Activated T-cell treated with anti-CD3 and anti-CD28 coated beads, Interleukin-2, amount 50 U/mL, for 72 hours (primary cell): ENCODE measurements around the gene TMEM62. TPM values are rescaled to one million over a fixed set of nuclear protein-coding genes. Genes with fewer than 3 reads are reported as not detected.
"Not testable (repeated sequence)": the region's sequence is repeated elsewhere in the genome, so short reads cannot be mapped to it uniquely, and the experiment has no call there.

Experiments
- ATAC-seq, 2 donors: fragments of 150-1000 bp; cut with Tn5 transposase; replicated peaks in 1 of 2; 2 replicates each; pipeline ENCODE4 v1.10.0; 2021; ENCODE audit warnings: moderate library complexity in 2 of 2, mild to moderate bottlenecking in 1 of 2
- DNase-seq, 2 donors: peaks; one replicate each; pipeline ENCODE4 v3.0.0; 2021 to 2022; ENCODE audit warnings: mixed read lengths in 1 of 2
- H3K27ac Mint-ChIP-seq: one replicate; pipeline ENCODE4 v1.8.0; 2022; ENCODE audit warnings: mild to moderate bottlenecking, moderate library complexity, mixed read lengths
- H3K27me3 Mint-ChIP-seq: one replicate; pipeline ENCODE4 v1.8.0; 2022; ENCODE audit warnings: low read depth, mixed read lengths
- H3K36me3 Mint-ChIP-seq, 2 donors: one replicate each; pipeline ENCODE4 v1.8.0; 2022; ENCODE audit warnings: mixed read lengths in 2 of 2, mild to moderate bottlenecking in 1 of 2; ENCODE audit not compliant: insufficient read depth in 2 of 2
- H3K4me1 Mint-ChIP-seq: one replicate; pipeline ENCODE4 v1.8.0; 2022; ENCODE audit warnings: low read depth, mixed read lengths
- H3K4me3 Mint-ChIP-seq, 2 donors: one replicate each; pipeline ENCODE4 v1.8.0; 2022; ENCODE audit warnings: mild to moderate bottlenecking in 2 of 2, mixed read lengths in 2 of 2, moderate library complexity in 2 of 2
- H3K9me3 Mint-ChIP-seq, 2 donors: one replicate each; pipeline ENCODE4 v1.8.0; 2022; ENCODE audit warnings: mixed read lengths in 2 of 2
- total RNA-seq, 2 donors: library from RNA; stranded (reverse); gene quantifications; one replicate each; pipeline ENCODE4 v1.2.3, GENCODE V29; 2022

Gene TMEM62
- total RNA-seq, 2 donors from 2014 or later, result 17.1 to 19.2 TPM

DNA sequence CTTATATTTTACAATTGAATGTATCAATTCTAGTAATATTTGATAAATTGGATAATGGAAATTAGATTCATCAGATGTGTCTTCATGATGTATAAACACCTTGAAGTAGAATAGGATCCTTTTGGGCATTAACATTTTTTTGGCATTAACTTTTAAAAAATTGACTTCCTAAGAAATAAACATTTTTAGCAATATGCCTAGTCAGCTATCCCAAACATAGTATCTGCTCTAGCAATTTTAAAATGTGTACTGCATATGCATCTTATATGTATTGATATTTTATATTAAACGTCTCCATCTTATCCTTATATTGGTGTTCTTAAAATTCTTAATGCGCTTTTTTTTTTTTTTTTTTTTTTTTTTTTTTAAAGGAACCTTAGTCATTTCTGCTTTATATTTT is 60.3 kb downstream of the TMEM62 start:
- H3K9me3 Mint-ChIP-seq, result peaks cover 0 to 5% of the 10 kb centered on the region in 2 donors
- H3K27ac Mint-ChIP-seq, result no peak overlapping the region
- no peak for ATAC-seq
- no peaks in the 10 kb centered on the region for H3K27me3 Mint-ChIP-seq
- H3K4me3 Mint-ChIP-seq, result no peak overlapping the region
- no peaks in the 10 kb centered on the region for H3K4me1 Mint-ChIP-seq
- peaks cover 21 to 45% of the 10 kb centered on the region in 2 donors for H3K36me3 Mint-ChIP-seq
- DNase-seq, result no peak

DNA sequence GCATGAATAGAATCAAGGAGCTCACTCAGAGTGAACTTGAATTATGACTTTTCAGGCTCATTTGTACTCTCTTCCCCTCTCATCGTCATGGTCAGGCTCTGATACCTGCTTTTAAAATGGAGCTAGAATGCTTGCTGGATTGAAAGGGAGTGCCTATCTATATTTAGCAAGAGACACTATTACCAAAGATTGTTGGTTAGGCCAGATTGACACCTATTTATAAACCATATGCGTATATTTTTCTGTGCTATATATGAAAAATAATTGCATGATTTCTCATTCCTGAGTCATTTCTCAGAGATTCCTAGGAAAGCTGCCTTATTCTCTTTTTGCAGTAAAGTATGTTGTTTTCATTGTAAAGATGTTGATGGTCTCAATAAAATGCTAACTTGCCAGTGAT is 61.4 kb downstream of the TMEM62 start:
- ATAC-seq (no peak), DNase-seq (no peak)
- peaks cover 17 to 40% of the 10 kb centered on the region in 2 donors for H3K36me3 Mint-ChIP-seq
- peaks cover 0 to 5% of the 10 kb centered on the region in 2 donors for H3K9me3 Mint-ChIP-seq
- no peaks in the 10 kb centered on the region for H3K27me3 Mint-ChIP-seq
- H3K27ac Mint-ChIP-seq, result peak overlapping the region; percentile 19
- peaks cover 2% of the 10 kb centered on the region for H3K4me1 Mint-ChIP-seq
- H3K4me3 Mint-ChIP-seq, result no peak overlapping the region

GRCh38 chr15:43196760-43197548 is 63.6 kb downstream of the TMEM62 start:
- no peak for ATAC-seq
- H3K4me1 Mint-ChIP-seq, result peaks cover 7% of the 10 kb centered on the region
- no peak overlapping the region for H3K27ac Mint-ChIP-seq
- peaks cover 14 to 31% of the 10 kb centered on the region in 2 donors for H3K36me3 Mint-ChIP-seq
- DNase-seq, result no peak
- H3K4me3 Mint-ChIP-seq, result no peak overlapping the region
- H3K27me3 Mint-ChIP-seq, result no peaks in the 10 kb centered on the region
- peaks cover 0 to 5% of the 10 kb centered on the region in 2 donors for H3K9me3 Mint-ChIP-seq

DNA sequence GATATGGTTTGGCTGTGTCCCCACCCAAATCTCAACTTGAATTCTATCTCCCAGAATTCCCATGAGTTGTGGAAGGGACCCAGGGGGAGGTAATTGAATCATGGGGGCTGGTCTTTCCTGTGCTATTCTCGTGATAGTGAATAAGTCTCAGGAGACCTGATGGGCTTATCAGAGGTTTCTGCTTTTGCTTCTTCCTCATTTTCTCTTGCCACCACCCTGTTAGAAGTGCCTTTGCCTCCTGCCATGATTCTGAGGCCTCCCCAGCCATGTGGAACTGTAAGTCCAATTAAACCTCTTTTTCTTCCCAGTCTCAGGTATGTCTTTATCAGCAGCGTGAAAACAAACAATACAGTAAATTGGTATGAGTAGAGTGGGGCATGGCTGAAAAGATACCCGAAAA is 64.4 kb downstream of the TMEM62 start:
- H3K36me3 Mint-ChIP-seq, result peaks cover 12 to 23% of the 10 kb centered on the region in 2 donors
- not testable (repeated sequence) for H3K27ac Mint-ChIP-seq, H3K4me1 Mint-ChIP-seq, DNase-seq, H3K4me3 Mint-ChIP-seq, H3K27me3 Mint-ChIP-seq, H3K9me3 Mint-ChIP-seq, ATAC-seq

GRCh38 chr15:43198556-43198955 is 65.2 kb downstream of the TMEM62 start:
- H3K27me3 Mint-ChIP-seq, H3K4me1 Mint-ChIP-seq, ATAC-seq, H3K9me3 Mint-ChIP-seq, H3K4me3 Mint-ChIP-seq, DNase-seq, H3K27ac Mint-ChIP-seq: not testable (repeated sequence)
- H3K36me3 Mint-ChIP-seq, result peaks cover 12 to 22% of the 10 kb centered on the region in 2 donors

DNA sequence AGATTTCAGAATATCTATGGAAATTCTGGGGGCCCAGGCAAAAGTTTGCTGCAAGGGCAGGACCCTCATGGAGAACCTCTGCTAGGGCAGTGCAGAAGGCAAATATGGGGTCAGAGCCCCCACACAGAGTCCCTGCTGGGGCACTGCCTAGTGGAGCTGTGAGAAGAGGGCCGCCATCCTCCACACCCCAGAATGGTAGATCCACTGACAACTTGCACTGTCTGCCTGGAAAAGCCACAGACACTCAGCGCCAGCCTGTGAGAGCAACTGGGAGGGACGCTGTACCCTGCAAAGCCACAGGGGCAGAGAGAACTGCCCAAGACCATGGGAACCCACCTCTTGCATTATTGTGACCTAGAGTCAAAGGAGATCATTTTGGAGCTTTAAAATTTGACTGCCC is 65.6 kb downstream of the TMEM62 start:
- no peaks in the 10 kb centered on the region for H3K27me3 Mint-ChIP-seq
- ATAC-seq (no peak), DNase-seq (no peak)
- H3K36me3 Mint-ChIP-seq, result peaks cover 12 to 22% of the 10 kb centered on the region in 2 donors
- peaks cover 0 to 5% of the 10 kb centered on the region in 2 donors for H3K9me3 Mint-ChIP-seq
- H3K27ac Mint-ChIP-seq, result no peak overlapping the region
- peaks cover 8% of the 10 kb centered on the region for H3K4me1 Mint-ChIP-seq
- H3K4me3 Mint-ChIP-seq, result no peak overlapping the region

DNA sequence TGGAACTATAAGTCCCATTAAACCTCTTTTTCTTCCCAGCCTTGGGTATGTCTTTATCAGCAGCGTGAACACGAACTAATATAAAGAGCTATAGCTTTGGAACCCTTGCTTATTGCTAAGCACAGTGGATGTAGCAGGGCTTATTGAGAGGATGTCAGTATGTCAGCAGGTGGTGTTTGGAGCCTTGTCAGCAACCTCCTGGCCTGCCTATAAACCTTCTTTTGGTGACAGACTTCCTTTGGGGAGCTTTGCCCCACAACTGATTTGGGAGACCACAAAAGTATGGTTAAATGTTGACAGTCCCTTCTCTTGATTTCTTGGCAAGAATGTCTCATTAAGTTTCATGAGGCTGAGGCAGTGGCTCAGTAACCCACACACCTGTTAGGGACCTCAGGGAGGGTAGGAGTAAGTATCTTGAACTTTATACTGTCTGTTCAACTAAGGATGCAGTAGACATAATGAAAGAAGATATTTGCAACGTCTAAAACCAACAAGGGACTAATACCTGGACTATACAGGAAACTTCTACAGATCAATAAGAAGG is 66.6 kb downstream of the TMEM62 start:
- DNase-seq (peak in 1 of 2 donors; percentile 14), ATAC-seq (peak; percentile 70 to 71)
- Mint-ChIP-seq H3K4me3 (no peak overlapping the region), H3K27me3 (no peaks in the 10 kb centered on the region), H3K4me1 (peaks cover 16% of the 10 kb centered on the region), H3K9me3 (peaks cover 0 to 5% of the 10 kb centered on the region in 2 donors), H3K36me3 (peaks cover 12 to 14% of the 10 kb centered on the region in 2 donors), H3K27ac (peak overlapping the region; percentile 1)

DNA sequence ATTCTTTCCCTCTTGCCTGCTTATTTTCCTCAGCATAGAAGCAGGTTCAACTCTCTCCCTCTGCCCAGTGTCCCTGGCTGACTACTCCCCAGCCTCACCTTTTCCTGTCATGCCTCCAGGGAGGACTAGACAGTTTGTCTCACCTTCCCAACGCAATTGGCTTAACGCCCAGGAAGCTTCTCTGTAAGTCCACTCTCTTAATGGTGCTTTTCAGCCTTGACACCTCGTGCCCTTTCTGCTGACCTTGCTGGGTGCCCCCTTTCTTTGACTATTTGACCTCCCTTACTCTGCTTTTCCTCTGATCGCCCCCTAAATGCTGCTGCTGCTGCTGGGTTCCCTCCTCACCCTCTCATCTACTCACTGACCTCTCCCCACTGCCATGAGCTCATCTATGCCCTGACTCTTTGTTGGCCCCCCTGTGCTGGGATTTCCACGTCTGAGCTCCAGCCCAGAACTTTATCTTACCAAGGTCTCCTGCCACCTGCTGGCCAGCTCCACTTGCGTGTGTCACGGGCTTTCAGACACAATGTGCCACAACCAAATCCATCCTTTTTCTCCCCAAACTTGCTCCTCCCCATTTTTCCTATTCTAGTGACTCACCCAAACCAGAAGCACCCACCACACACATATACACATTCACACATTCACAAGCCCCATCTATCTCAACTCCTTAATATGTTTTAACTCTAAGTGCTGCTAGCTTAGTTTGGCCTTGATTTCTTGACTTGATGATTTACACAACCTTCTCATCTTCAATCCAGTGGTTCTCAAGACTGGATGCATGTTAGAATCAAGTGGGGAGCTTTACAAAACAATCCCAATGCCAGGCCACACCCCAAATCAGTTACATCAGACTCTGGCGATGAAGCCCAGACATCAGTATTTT is 70.9 kb downstream of the TMEM62 start:
- no peaks in the 10 kb centered on the region for H3K36me3 Mint-ChIP-seq
- peak; percentile 49 to 58 for DNase-seq
- H3K4me3 Mint-ChIP-seq, result no peak overlapping the region
- H3K27me3 Mint-ChIP-seq, result peaks cover 14% of the 10 kb centered on the region
- H3K27ac Mint-ChIP-seq, result no peak overlapping the region
- no peaks in the 10 kb centered on the region for H3K9me3 Mint-ChIP-seq
- ATAC-seq, result peak; percentile 61 to 63
- H3K4me1 Mint-ChIP-seq, result peaks cover 16% of the 10 kb centered on the region

- peaks cover 15% of the 10 kb centered on the region for H3K27me3 Mint-ChIP-seq
- H3K4me3 Mint-ChIP-seq, result no peak overlapping the region
- no peak for ATAC-seq
- H3K36me3 Mint-ChIP-seq, result no peaks in the 10 kb centered on the region
- no peaks in the 10 kb centered on the region for H3K9me3 Mint-ChIP-seq
- H3K27ac Mint-ChIP-seq, result no peak overlapping the region
- no peak for DNase-seq
- peaks cover 8% of the 10 kb centered on the region for H3K4me1 Mint-ChIP-seq
These were observed 72.7 kb downstream of the TMEM62 start for GRCh38 chr15:43206054-43206453.

- Mint-ChIP-seq H3K27me3 (peaks cover 15% of the 10 kb centered on the region), H3K27ac (no peak overlapping the region), H3K4me3 (no peak overlapping the region), H3K9me3 (no peaks in the 10 kb centered on the region), H3K4me1 (peaks cover 8% of the 10 kb centered on the region), H3K36me3 (no peaks in the 10 kb centered on the region)
- ATAC-seq (no peak), DNase-seq (no peak)
These were observed 73.6 kb downstream of the TMEM62 start for GRCh38 chr15:43207024-43207423.

- Mint-ChIP-seq H3K27ac (no peak overlapping the region), H3K36me3 (no peaks in the 10 kb centered on the region), H3K4me1 (peaks cover 8% of the 10 kb centered on the region), H3K27me3 (peaks cover 15% of the 10 kb centered on the region), H3K9me3 (no peaks in the 10 kb centered on the region), H3K4me3 (no peak overlapping the region)
- ATAC-seq (no peak), DNase-seq (no peak)
These were observed 74.9 kb downstream of the TMEM62 start for GRCh38 chr15:43208052-43209002.

DNA sequence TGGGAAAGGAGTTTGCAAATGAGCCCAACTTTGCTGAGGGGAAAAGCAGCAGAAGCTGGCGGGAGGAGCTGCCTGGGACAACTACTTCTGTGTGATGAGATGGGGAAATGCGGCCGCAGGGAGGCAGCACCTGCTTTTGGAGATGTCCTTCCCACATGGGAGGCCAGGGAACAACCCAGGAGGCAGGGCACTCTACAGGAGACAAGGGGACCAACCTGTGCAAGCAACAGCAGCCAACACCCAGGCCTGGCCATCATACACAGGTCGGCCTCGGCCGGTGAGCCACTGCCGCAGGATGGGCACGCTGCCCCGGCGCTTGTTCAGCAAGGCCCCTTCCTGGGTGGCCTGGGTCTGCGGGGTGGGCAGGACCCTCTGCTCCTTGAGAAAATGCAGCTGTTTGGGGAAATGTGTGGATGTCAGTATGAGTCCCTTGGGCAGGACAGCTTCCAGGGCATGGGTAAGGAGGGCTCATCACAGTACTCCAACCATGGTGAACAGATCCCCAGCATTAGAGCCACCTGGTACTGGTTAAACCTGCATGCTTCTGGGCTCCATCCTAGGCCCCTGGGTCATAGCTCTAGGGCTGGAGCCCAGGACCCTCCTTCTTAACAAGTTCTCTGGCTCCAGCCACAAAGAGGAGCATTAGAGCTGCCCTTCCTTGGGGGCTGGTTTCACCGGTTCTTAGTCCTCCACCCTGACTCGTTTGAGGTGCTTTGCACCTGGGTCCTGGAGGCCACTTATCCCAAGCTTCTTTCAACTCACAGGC is 75.9 kb downstream of the TMEM62 start:
- DNase-seq, result no peak
- H3K9me3 Mint-ChIP-seq, result no peaks in the 10 kb centered on the region

More for the DNA sequence above, 75.9 kb downstream of the TMEM62 start:
- Mint-ChIP-seq H3K36me3 (no peaks in the 10 kb centered on the region), H3K27me3 (peaks cover 15% of the 10 kb centered on the region), H3K27ac (no peak overlapping the region), H3K4me3 (no peak overlapping the region), H3K4me1 (peaks cover 6% of the 10 kb centered on the region)
- ATAC-seq, result no peak
